Measurements from ENCODE around the gene FBXL13.
"Not testable (repeated sequence)": the region's sequence is repeated elsewhere in the genome, so short reads cannot be mapped to it uniquely, and the experiment has no call there.

Gene FBXL13

GRCh38 chr7:102819151-102819550 lies 255.4 kb downstream of the FBXL13 start:
- no peak for DNase-seq (ENCODE audit: low read depth)

GRCh38 chr7:102817616-102818573 lies 256.7 kb downstream of the FBXL13 start:
- DNase-seq (ENCODE audit: low read depth) = no peak

- no peak for DNase-seq (ENCODE audit: low read depth)
Observed at GRCh38 chr7:102814025-102814471, 260.5 kb downstream of the FBXL13 start.

GRCh38 chr7:102813191-102814024 lies 261.2 kb downstream of the FBXL13 start:
- no peak for DNase-seq (ENCODE audit: low read depth)

GRCh38 chr7:102811942-102812678 lies 262.5 kb downstream of the FBXL13 start:
- DNase-seq (ENCODE audit: low read depth) = no peak

- no peak for DNase-seq (ENCODE audit: low read depth)
Observed at GRCh38 chr7:102810916-102811315, 263.7 kb downstream of the FBXL13 start.

GRCh38 chr7:102806613-102807012 lies 268.0 kb downstream of the FBXL13 start:
- DNase-seq (ENCODE audit: low read depth) = no peak

GRCh38 chr7:102795987-102796595 lies 278.5 kb downstream of the FBXL13 start:
- DNase-seq (ENCODE audit: low read depth) = not testable (repeated sequence)

- DNase-seq (ENCODE audit: low read depth) = not testable (repeated sequence)
Observed at GRCh38 chr7:102794567-102794966, 280.0 kb downstream of the FBXL13 start.

GRCh38 chr7:102791831-102792230 lies 282.8 kb downstream of the FBXL13 start:
- DNase-seq (ENCODE audit: low read depth) = not testable (repeated sequence)

- DNase-seq (ENCODE audit: low read depth) = not testable (repeated sequence)
Observed at GRCh38 chr7:102791367-102791766, 283.2 kb downstream of the FBXL13 start.

- DNase-seq (ENCODE audit: low read depth) = not testable (repeated sequence)
Observed at GRCh38 chr7:102790364-102791100, 284.1 kb downstream of the FBXL13 start.

- not testable (repeated sequence) for DNase-seq (ENCODE audit: low read depth)
Observed at GRCh38 chr7:102788770-102789169, 285.8 kb downstream of the FBXL13 start.

- not testable (repeated sequence) for DNase-seq (ENCODE audit: low read depth)
Observed at GRCh38 chr7:102780926-102781325, 293.7 kb downstream of the FBXL13 start.

GRCh38 chr7:102778663-102779062 lies 295.9 kb downstream of the FBXL13 start:
- not testable (repeated sequence) for DNase-seq (ENCODE audit: low read depth)

GRCh38 chr7:102776217-102776616 lies 298.4 kb downstream of the FBXL13 start:
- not testable (repeated sequence) for DNase-seq (ENCODE audit: low read depth)

- DNase-seq (ENCODE audit: low read depth) = not testable (repeated sequence)
Observed at GRCh38 chr7:102770467-102770866, 304.1 kb downstream of the FBXL13 start.

GRCh38 chr7:102769657-102770192 lies 304.9 kb downstream of the FBXL13 start:
- not testable (repeated sequence) for DNase-seq (ENCODE audit: low read depth)

GRCh38 chr7:102763295-102763905 lies 311.2 kb downstream of the FBXL13 start:
- DNase-seq (ENCODE audit: low read depth) = not testable (repeated sequence)
